HFFc6 (cell line): ENCODE measurements around the gene GJB4. TPM values are rescaled to one million over a fixed set of nuclear protein-coding genes. Genes with fewer than 3 reads are reported as not detected.
"Not testable (repeated sequence)": the region's sequence is repeated elsewhere in the genome, so short reads cannot be mapped to it uniquely, and the experiment has no call there.

ENCODE experiments used
- DNase-seq: peaks from one replicate; pipeline ENCODE4 v3.0.0-alpha.2; 2018
- H3K27ac Mint-ChIP-seq: 2 replicates; pipeline ENCODE4 v1.8.0; 2020; ENCODE audit warnings: mild to moderate bottlenecking, mixed read lengths
- H3K27me3 Mint-ChIP-seq: 2 replicates; pipeline ENCODE4 v1.8.0; 2021; ENCODE audit warnings: mild to moderate bottlenecking, moderate library complexity, mixed read lengths; ENCODE audit not compliant: insufficient read depth
- H3K36me3 Mint-ChIP-seq: 2 replicates; pipeline ENCODE4 v1.8.0; 2021; ENCODE audit warnings: low read depth, mixed read lengths
- H3K4me1 Mint-ChIP-seq: 2 replicates; pipeline ENCODE4 v1.8.0; 2020; ENCODE audit warnings: low read depth, mixed read lengths
- H3K4me3 Mint-ChIP-seq: 2 replicates; pipeline ENCODE4 v1.8.0; 2020; ENCODE audit warnings: mild to moderate bottlenecking, moderate library complexity, mixed read lengths
- H3K9me3 Mint-ChIP-seq: 2 replicates; pipeline ENCODE4 v1.8.0; 2020; ENCODE audit warnings: mild to moderate bottlenecking, mixed read lengths
- CTCF ChIP-seq: fragments of 200-600 bp; sonication (generic); IDR thresholded peaks from 2 replicates; pipeline ENCODE4 v1.5.0; 2021; ENCODE audit warnings: antibody characterized with exemption, mild to moderate bottlenecking
- total RNA-seq, 6 experiments: library from RNA; stranded (reverse); fragmentation: NEBNext Ultra II Directional; extraction: Animal tissue kit (Norgen Biotek cat#: 25700); gene quantifications; 2 replicates in 1 of 6; 3 replicates in 5 of 6; pipeline ENCODE4 v1.2.3, GENCODE V29; 2021

GJB4 gene
- total RNA-seq, 6 experiments from 2014 or later = not detected

- no peak for TF ChIP-seq CTCF
- Mint-ChIP-seq H3K4me1 (no peaks in the 10 kb centered on the region), H3K27ac (no peak overlapping the region), H3K4me3 (no peak overlapping the region), H3K9me3 (no peaks in the 10 kb centered on the region), H3K36me3 (no peaks in the 10 kb centered on the region), H3K27me3 (peaks cover 6% of the 10 kb centered on the region)
- no peak for DNase-seq
Measured at GRCh38 chr1:34730485-34730884, 29.1 kb upstream of the GJB4 start.

GRCh38 chr1:34732831-34733230 is 26.7 kb upstream of the GJB4 start:
- not testable (repeated sequence) for DNase-seq, H3K9me3 Mint-ChIP-seq, H3K27ac Mint-ChIP-seq, H3K27me3 Mint-ChIP-seq, H3K4me1 Mint-ChIP-seq, H3K36me3 Mint-ChIP-seq, H3K4me3 Mint-ChIP-seq

- no peak for DNase-seq
- Mint-ChIP-seq H3K4me1 (no peaks in the 10 kb centered on the region), H3K27ac (no peak overlapping the region), H3K4me3 (no peak overlapping the region), H3K36me3 (no peaks in the 10 kb centered on the region), H3K27me3 (peaks cover 16% of the 10 kb centered on the region), H3K9me3 (no peaks in the 10 kb centered on the region)
- TF ChIP-seq CTCF = no peak
Measured at GRCh38 chr1:34736692-34737091, 22.8 kb upstream of the GJB4 start.

GRCh38 chr1:34737236-34737635 is 22.3 kb upstream of the GJB4 start:
- H3K27ac Mint-ChIP-seq, H3K36me3 Mint-ChIP-seq, H3K9me3 Mint-ChIP-seq, H3K4me3 Mint-ChIP-seq, H3K4me1 Mint-ChIP-seq, DNase-seq: not testable (repeated sequence)
- peaks cover 16% of the 10 kb centered on the region for H3K27me3 Mint-ChIP-seq

GRCh38 chr1:34739613-34740012 is 19.9 kb upstream of the GJB4 start:
- H3K4me3 Mint-ChIP-seq = no peak overlapping the region
- no peaks in the 10 kb centered on the region for H3K9me3 Mint-ChIP-seq
- no peaks in the 10 kb centered on the region for H3K4me1 Mint-ChIP-seq
- no peak overlapping the region for H3K27ac Mint-ChIP-seq
- TF ChIP-seq CTCF = no peak
- no peaks in the 10 kb centered on the region for H3K36me3 Mint-ChIP-seq
- peaks cover 12% of the 10 kb centered on the region for H3K27me3 Mint-ChIP-seq
- DNase-seq = no peak

- H3K9me3 Mint-ChIP-seq = no peaks in the 10 kb centered on the region
- no peak overlapping the region for H3K4me3 Mint-ChIP-seq
- DNase-seq = no peak
- no peak for TF ChIP-seq CTCF
- no peaks in the 10 kb centered on the region for H3K4me1 Mint-ChIP-seq
- H3K27ac Mint-ChIP-seq = no peak overlapping the region
- H3K27me3 Mint-ChIP-seq = peaks cover 14% of the 10 kb centered on the region
- no peaks in the 10 kb centered on the region for H3K36me3 Mint-ChIP-seq
Measured at GRCh38 chr1:34740161-34740868, 19.2 kb upstream of the GJB4 start.
